ENCODE measurements around the gene WASF2.

- no peak for TF ChIP-seq CTCF (IDR thresholded peaks at IDR 0.05; ENCODE audit: low read depth, low read length)
- TF ChIP-seq, protein P1, sequence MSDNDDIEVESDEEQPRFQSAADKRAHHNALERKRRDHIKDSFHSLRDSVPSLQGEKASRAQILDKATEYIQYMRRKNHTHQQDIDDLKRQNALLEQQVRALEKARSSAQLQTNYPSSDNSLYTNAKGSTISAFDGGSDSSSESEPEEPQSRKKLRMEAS (IDR thresholded peaks at IDR 0.05; ENCODE audit: low read depth, low read length): no peak
Observed at GRCh38 chr1:27518808-27519207, 28.8 kb upstream of the WASF2 start.
